Heart right ventricle (tissue), 16 donors: ENCODE results near the gene ADAMTS2. TPM values are rescaled to one million over a fixed set of nuclear protein-coding genes. Genes with fewer than 3 reads are reported as not detected.

Source experiments
- ATAC-seq, 8 donors: fragments of 200-7000 bp; cut with Tn5 transposase; one replicate each; pipeline ENCODE4 v1.9.1; 2020; ENCODE audit warnings: mild to moderate bottlenecking in 8 of 8, moderate library complexity in 8 of 8, moderate number of reproducible peaks in 1 of 8
- DNase-seq, 2 donors: peaks; one replicate each; pipeline ENCODE4 v3.0.0-alpha.2; 2020
- H3K27ac ChIP-seq, 10 donors: fragments of 200-600 bp; sonication (generic) in 2 of 10; one replicate each; pipeline versions ENCODE4 v1.5.0 to v1.8.0; 2020 to 2022; ENCODE audit warnings: mild to moderate bottlenecking in 3 of 10
- H3K27me3 ChIP-seq, 7 donors: fragments of 200-600 bp; one replicate each; pipeline ENCODE4 v1.8.0; 2021 to 2022; ENCODE audit warnings: mild to moderate bottlenecking in 2 of 7
- H3K36me3 ChIP-seq, 9 donors: fragments of 200-600 bp; sonication (generic) in 1 of 9; one replicate each; pipeline versions ENCODE4 v1.5.0 to v1.8.0; 2020 to 2022; ENCODE audit warnings: mild to moderate bottlenecking in 2 of 9
- H3K4me1 ChIP-seq, 9 donors: fragments of 200-600 bp; sonication (generic) in 1 of 9; one replicate each; pipeline versions ENCODE4 v1.5.0 to v1.8.0; 2020 to 2022; ENCODE audit warnings: mild to moderate bottlenecking in 4 of 9
- H3K4me3 ChIP-seq, 10 donors: fragments of 200-600 bp; sonication (generic) in 2 of 10; one replicate each; pipeline versions ENCODE4 v1.5.0 to v1.8.0; 2020 to 2022; ENCODE audit warnings: mild to moderate bottlenecking in 7 of 10, moderate library complexity in 2 of 10
- H3K9me3 ChIP-seq, 11 donors: fragments of 200-600 bp in 10 of 11; sonication (generic) in 2 of 11; one replicate each; pipeline versions ENCODE4 v1.5.0 to v1.8.0; 2013 to 2022; ENCODE audit warnings: mild to moderate bottlenecking in 2 of 11, control low read depth in 1 of 11, moderate library complexity in 1 of 11
- CTCF ChIP-seq, 9 donors: fragments of 200-600 bp; sonication (generic) in 2 of 9; IDR thresholded peaks; one replicate each; pipeline versions ENCODE4 v1.5.0 to v1.8.0; 2021 to 2022; ENCODE audit warnings: antibody characterized with exemption in 9 of 9, mild to moderate bottlenecking in 5 of 9, moderate library complexity in 1 of 9
- WGBS, 2 donors: extraction: QIAGEN DNeasy Blood & Tissue Kit; methylation state at CpG; one replicate each; pipeline ENCODE4 v1.1.7; 2013; ENCODE audit warnings: inconsistent platforms in 1 of 2; 5-methylcytosine and 5-hydroxymethylcytosine counted together
- intact Hi-C, 10 donors: fragments of 100-400 bp; cut with DNase I; formaldehyde crosslinking; loops; one replicate each; pipeline versions ENCODE4 v1.11.1 to v1.14.2; 2022
- polyA plus RNA-seq, 2 donors: library from polyadenylated mRNA; stranded (reverse); fragments of 200-250 nt; gene quantifications; one replicate each; pipeline ENCODE4 v1.2.3, GENCODE V29; 2013
- total RNA-seq, 10 donors: library from RNA; stranded (reverse); fragmentation: NEBNext Ultra II Directional in 3 of 10; extraction: Animal tissue kit (Norgen Biotek cat#: 25700) in 3 of 10; gene quantifications; one replicate each; pipeline versions ENCODE4 v1.2.1 to v1.2.4, GENCODE V29; 2021 to 2023
- donor health status: Arrhythmogenic right ventricular cardiomyopathy.
- donor health status: ischemic (EF 13 %, LVEDD 7.1; RV severe dilation, severe dysfunction).
- donor health status: healthy with polysubstance abuse.
- donor health status: DM: no; HTN: yes; CAD: no.
- donor health status: DM: no; HTN: no; CAD: no.
- donor health status: ischemic (EF 25% LVEDD 6.9; RV normal size, moderate dysfunction).
- donor health status: ischemic (EF 25% LVEDD 5.7; RV mildly dilated, moderate dysfunction).
- donor health status: healthy.
- donor health status: DM: yes; HTN: yes; CAD: no.
- donor health status: Ischemic cardiomyopathy.
- donor health status: ischemic (EF 35%, LVEDD 5.7; RV mildly dilated, moderate dysfunction).
- donor health status: nonischemic (EF 11% LVEDD 7.7; RV severe dilation, severe dysfunction).
- donor health status: DM: yes; HTN: yes; CAD: no.
- donor health status: PGD.
- donor health status: ischemic (EF 29% LVEDD 5.4; RV normal size, mild dysfunction).
- donor health status: nonischemic (EF 23%, LVEDD 6.1; RV moderate dilation, normal function).

Gene ADAMTS2
- total and polyA plus RNA-seq, 12 donors = 1.7 to 13.5 (median 3.9) TPM

GRCh38 chr5:179264053-179264782 is 81.0 kb downstream of the ADAMTS2 start:
- Histone ChIP-seq H3K4me3 (no peak overlapping the region), H3K36me3 (no peaks in the 10 kb centered on the region), H3K4me1 (peaks cover 3 to 45% (median 27%) of the 10 kb centered on the region in 9 donors), H3K27me3 (peaks cover 0 to 7% (median 0%) of the 10 kb centered on the region in 7 donors), H3K9me3 (no peaks in the 10 kb centered on the region), H3K27ac (no peak overlapping the region)
- TF ChIP-seq CTCF (IDR thresholded peaks at IDR 0.05) = no peak
- WGBS, 2 donors = 89 to 92% methylated on average over 13 of the region's 13 CpGs
- ATAC-seq (no peak), DNase-seq (no peak)
- intact Hi-C loops = no loop called here

- Histone ChIP-seq H3K4me1 (peaks cover 3 to 49% (median 27%) of the 10 kb centered on the region in 9 donors), H3K36me3 (no peaks in the 10 kb centered on the region), H3K4me3 (no peak overlapping the region), H3K9me3 (no peaks in the 10 kb centered on the region), H3K27me3 (peaks cover 0 to 7% (median 0%) of the 10 kb centered on the region in 7 donors), H3K27ac (no peak overlapping the region)
- ATAC-seq (no peak), DNase-seq (no peak)
- no peak for TF ChIP-seq CTCF (IDR thresholded peaks at IDR 0.05)
- WGBS, 2 donors = 88 to 92% methylated on average over 23 of the region's 23 CpGs
- intact Hi-C loops = no loop called here
Measured at GRCh38 chr5:179263391-179264052, 81.7 kb downstream of the ADAMTS2 start.

GRCh38 chr5:179262126-179262920 is 82.9 kb downstream of the ADAMTS2 start:
- Histone ChIP-seq H3K27me3 (peaks cover 0 to 7% (median 0%) of the 10 kb centered on the region in 7 donors), H3K9me3 (no peaks in the 10 kb centered on the region), H3K4me1 (peaks cover 3 to 45% (median 23%) of the 10 kb centered on the region in 9 donors), H3K27ac (no peak overlapping the region), H3K36me3 (no peaks in the 10 kb centered on the region), H3K4me3 (no peak overlapping the region)
- TF ChIP-seq CTCF (IDR thresholded peaks at IDR 0.05) = no peak
- 86 to 88% methylated on average over 28 to 30 of the region's 30 CpGs for WGBS, 2 donors
- ATAC-seq = no peak
- no peak for DNase-seq
- intact Hi-C loops = no loop called here
